ENCODE measurements around the gene CDR2. TPM values are rescaled to one million over a fixed set of nuclear protein-coding genes. Genes with fewer than 3 reads are reported as not detected.

Gene CDR2
- total and polyA plus RNA-seq, 9 of the 15 experiments (the other 6 are each of a cell fraction or from before 2014, with no cell fraction given): 4.6 to 30.3 (median 19.9) TPM

DNA sequence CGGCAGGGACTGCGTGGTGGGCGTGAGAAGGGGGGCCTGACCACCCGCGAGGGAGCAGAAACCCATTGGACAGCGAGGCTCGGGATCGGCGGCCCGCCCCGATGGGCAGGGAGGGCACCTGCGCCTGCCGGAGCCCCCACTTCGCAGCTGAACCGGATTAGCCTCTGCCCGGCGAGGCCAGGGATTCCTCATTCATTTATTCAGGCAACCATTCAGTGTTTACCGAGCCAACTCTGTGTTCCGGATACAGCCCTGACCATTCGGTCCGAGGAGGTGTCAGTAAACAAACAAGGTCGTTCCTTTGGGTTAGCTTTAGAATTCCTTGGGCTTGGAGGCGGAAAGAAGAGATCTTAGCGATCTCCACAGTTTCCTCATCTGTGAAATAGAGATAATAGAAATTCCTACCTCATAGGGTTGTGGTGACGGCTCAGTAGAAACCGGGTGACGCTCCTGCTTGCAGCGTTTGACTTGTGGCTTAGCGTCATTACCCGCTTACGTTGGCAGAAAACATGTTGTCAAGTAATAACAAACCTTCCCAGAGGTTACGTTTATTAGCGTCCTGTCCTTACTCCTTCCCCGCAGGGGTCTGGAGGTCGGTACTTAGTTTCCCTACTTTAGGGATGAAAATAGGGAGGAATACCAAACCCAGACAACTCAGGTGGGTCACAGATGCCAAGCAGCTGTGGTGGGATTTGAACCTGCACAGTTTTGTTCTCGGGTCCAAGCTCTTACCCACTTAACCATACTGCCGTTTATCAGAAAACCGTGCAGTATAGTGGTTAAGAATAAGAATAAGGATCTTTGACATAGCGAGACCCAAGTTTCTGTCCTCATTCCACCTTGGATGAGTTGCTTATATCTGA is 76.3 kb downstream of the CDR2 start (continued):
- TF ChIP-seq, protein P1, sequence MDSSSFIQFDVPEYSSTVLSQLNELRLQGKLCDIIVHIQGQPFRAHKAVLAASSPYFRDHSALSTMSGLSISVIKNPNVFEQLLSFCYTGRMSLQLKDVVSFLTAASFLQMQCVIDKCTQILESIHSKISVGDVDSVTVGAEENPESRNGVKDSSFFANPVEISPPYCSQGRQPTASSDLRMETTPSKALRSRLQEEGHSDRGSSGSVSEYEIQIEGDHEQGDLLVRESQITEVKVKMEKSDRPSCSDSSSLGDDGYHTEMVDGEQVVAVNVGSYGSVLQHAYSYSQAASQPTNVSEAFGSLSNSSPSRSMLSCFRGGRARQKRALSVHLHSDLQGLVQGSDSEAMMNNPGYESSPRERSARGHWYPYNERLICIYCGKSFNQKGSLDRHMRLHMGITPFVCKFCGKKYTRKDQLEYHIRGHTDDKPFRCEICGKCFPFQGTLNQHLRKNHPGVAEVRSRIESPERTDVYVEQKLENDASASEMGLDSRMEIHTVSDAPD (CRISPR knock-in tag; IDR thresholded peaks at IDR 0.05): no peak
- TF ChIP-seq ZKSCAN1 (IDR thresholded peaks at IDR 0.05; ENCODE audit: low read depth, low read length) (no peak), ZNF696 (CRISPR knock-in tag; conservative IDR thresholded peaks at IDR 0.05) (no peak), TAF15 (IDR thresholded peaks at IDR 0.05; ENCODE audit: low read depth, low read length) (no peak), ZNF12 (CRISPR knock-in tag; IDR thresholded peaks at IDR 0.05) (no peak)
- TF ChIP-seq, protein P2, sequence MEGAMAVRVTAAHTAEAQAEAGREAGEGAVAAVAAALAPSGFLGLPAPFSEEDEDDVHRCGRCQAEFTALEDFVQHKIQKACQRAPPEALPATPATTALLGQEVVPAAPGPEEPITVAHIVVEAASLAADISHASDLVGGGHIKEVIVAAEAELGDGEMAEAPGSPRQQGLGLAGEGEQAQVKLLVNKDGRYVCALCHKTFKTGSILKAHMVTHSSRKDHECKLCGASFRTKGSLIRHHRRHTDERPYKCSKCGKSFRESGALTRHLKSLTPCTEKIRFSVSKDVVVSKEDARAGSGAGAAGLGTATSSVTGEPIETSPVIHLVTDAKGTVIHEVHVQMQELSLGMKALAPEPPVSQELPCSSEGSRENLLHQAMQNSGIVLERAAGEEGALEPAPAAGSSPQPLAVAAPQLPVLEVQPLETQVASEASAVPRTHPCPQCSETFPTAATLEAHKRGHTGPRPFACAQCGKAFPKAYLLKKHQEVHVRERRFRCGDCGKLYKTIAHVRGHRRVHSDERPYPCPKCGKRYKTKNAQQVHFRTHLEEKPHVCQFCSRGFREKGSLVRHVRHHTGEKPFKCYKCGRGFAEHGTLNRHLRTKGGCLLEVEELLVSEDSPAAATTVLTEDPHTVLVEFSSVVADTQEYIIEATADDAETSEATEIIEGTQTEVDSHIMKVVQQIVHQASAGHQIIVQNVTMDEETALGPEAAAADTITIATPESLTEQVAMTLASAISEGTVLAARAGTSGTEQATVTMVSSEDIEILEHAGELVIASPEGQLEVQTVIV (CRISPR knock-in tag; IDR thresholded peaks at IDR 0.05; ENCODE audit: borderline replicate concordance): no peak
- TF ChIP-seq, protein P3, sequence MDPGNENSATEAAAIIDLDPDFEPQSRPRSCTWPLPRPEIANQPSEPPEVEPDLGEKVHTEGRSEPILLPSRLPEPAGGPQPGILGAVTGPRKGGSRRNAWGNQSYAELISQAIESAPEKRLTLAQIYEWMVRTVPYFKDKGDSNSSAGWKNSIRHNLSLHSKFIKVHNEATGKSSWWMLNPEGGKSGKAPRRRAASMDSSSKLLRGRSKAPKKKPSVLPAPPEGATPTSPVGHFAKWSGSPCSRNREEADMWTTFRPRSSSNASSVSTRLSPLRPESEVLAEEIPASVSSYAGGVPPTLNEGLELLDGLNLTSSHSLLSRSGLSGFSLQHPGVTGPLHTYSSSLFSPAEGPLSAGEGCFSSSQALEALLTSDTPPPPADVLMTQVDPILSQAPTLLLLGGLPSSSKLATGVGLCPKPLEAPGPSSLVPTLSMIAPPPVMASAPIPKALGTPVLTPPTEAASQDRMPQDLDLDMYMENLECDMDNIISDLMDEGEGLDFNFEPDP (CRISPR knock-in tag; IDR thresholded peaks at IDR 0.05): no peak
- TF ChIP-seq, protein P4, sequence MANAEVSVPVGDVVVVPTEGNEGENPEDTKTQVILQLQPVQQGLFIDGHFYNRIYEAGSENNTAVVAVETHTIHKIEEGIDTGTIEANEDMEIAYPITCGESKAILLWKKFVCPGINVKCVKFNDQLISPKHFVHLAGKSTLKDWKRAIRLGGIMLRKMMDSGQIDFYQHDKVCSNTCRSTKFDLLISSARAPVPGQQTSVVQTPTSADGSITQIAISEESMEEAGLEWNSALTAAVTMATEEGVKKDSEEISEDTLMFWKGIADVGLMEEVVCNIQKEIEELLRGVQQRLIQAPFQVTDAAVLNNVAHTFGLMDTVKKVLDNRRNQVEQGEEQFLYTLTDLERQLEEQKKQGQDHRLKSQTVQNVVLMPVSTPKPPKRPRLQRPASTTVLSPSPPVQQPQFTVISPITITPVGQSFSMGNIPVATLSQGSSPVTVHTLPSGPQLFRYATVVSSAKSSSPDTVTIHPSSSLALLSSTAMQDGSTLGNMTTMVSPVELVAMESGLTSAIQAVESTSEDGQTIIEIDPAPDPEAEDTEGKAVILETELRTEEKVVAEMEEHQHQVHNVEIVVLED (CRISPR knock-in tag; IDR thresholded peaks at IDR 0.05): no peak
- TF ChIP-seq, protein P5, sequence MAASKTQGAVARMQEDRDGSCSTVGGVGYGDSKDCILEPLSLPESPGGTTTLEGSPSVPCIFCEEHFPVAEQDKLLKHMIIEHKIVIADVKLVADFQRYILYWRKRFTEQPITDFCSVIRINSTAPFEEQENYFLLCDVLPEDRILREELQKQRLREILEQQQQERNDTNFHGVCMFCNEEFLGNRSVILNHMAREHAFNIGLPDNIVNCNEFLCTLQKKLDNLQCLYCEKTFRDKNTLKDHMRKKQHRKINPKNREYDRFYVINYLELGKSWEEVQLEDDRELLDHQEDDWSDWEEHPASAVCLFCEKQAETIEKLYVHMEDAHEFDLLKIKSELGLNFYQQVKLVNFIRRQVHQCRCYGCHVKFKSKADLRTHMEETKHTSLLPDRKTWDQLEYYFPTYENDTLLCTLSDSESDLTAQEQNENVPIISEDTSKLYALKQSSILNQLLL (CRISPR knock-in tag; IDR thresholded peaks at IDR 0.05; ENCODE audit: borderline replicate concordance): no peak
- TF ChIP-seq, protein P6, sequence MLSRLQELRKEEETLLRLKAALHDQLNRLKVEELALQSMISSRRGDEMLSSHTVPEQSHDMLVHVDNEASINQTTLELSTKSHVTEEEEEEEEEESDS (CRISPR knock-in tag; IDR thresholded peaks at IDR 0.05): no peak
